GM21529 (cell line): ENCODE data around the gene ADGRB3.
"Not testable (repeated sequence)": the region's sequence is repeated elsewhere in the genome, so short reads cannot be mapped to it uniquely, and the experiment has no call there.

Experiments
- ATAC-seq: cut with Tn5 transposase; IDR thresholded peaks from one replicate; pipeline ENCODE4 v1.9.1; 2021; ENCODE audit not compliant: unreplicated experiment

Gene ADGRB3

GRCh38 chr6:68738039-68738438 is 103.0 kb downstream of the ADGRB3 start:
- ATAC-seq, result no peak

- ATAC-seq, result peak; percentile 54
These were observed 105.9 kb downstream of the ADGRB3 start for GRCh38 chr6:68740828-68741500.

GRCh38 chr6:68741501-68742386 is 106.7 kb downstream of the ADGRB3 start:
- ATAC-seq, result no peak

- no peak for ATAC-seq
These were observed 108.0 kb downstream of the ADGRB3 start for GRCh38 chr6:68743099-68743498.

- ATAC-seq, result not testable (repeated sequence)
These were observed 109.3 kb downstream of the ADGRB3 start for GRCh38 chr6:68744376-68744775.

GRCh38 chr6:68746376-68746775 is 111.3 kb downstream of the ADGRB3 start:
- ATAC-seq, result no peak

GRCh38 chr6:68747110-68747790 is 112.2 kb downstream of the ADGRB3 start:
- ATAC-seq, result no peak

- ATAC-seq, result not testable (repeated sequence)
These were observed 112.8 kb downstream of the ADGRB3 start for GRCh38 chr6:68747832-68748231.

GRCh38 chr6:68754681-68755213 is 119.7 kb downstream of the ADGRB3 start:
- ATAC-seq, result no peak

- no peak for ATAC-seq
These were observed 121.6 kb downstream of the ADGRB3 start for GRCh38 chr6:68756454-68757375.

GRCh38 chr6:68757821-68758220 is 122.7 kb downstream of the ADGRB3 start:
- ATAC-seq, result no peak

- ATAC-seq, result no peak
These were observed 123.5 kb downstream of the ADGRB3 start for GRCh38 chr6:68758559-68758958.

- no peak for ATAC-seq
These were observed 125.4 kb downstream of the ADGRB3 start for GRCh38 chr6:68760485-68760884.

- no peak for ATAC-seq
These were observed 126.0 kb downstream of the ADGRB3 start for GRCh38 chr6:68760941-68761676.

- no peak for ATAC-seq
These were observed 126.9 kb downstream of the ADGRB3 start for GRCh38 chr6:68761985-68762384.

GRCh38 chr6:68771426-68771825 is 136.3 kb downstream of the ADGRB3 start:
- ATAC-seq, result no peak

GRCh38 chr6:68774843-68775242 is 139.8 kb downstream of the ADGRB3 start:
- ATAC-seq, result no peak

- no peak for ATAC-seq
These were observed 141.3 kb downstream of the ADGRB3 start for GRCh38 chr6:68776354-68776753.

- no peak for ATAC-seq
These were observed 142.9 kb downstream of the ADGRB3 start for GRCh38 chr6:68777956-68778355.
